Keratinocyte (primary cell): ENCODE results near the gene C4orf50. TPM values are rescaled to one million over a fixed set of nuclear protein-coding genes. Genes with fewer than 3 reads are reported as not detected.

ENCODE experiments used
- DNase-seq: peaks from one replicate; pipeline ENCODE4 v3.0.0-alpha.2; 2011; ENCODE audit warnings: low read depth, missing footprints, low spot score
- FAIRE-seq: peaks from 2 replicates; lab custom pipeline; 2011; peaks lifted over from hg19 to GRCh38; lab: Jason Lieb, UNC
- H2AFZ ChIP-seq: 2 replicates; pipeline ENCODE4 v1.6.0; 2012; ENCODE audit warnings: low read length, control low read depth, inconsistent platforms; ENCODE audit not compliant: control insufficient read depth
- H3K27ac ChIP-seq: 2 replicates; pipeline ENCODE4 v1.5.1; 2011; ENCODE audit warnings: low read length; ENCODE audit not compliant: control insufficient read depth, insufficient read depth
- H3K27me3 ChIP-seq: 3 replicates; pipeline ENCODE4 v1.6.0; 2011; ENCODE audit warnings: low read length; ENCODE audit not compliant: control insufficient read depth, insufficient read depth; ENCODE audit errors: extremely low read depth
- H3K36me3 ChIP-seq, 2 experiments: 2 replicates in 1 of 2; 3 replicates in 1 of 2; pipeline ENCODE4 v1.5.1; 2011; ENCODE audit warnings: low read length in 2 of 2, mild to moderate bottlenecking in 1 of 2; ENCODE audit not compliant: control insufficient read depth in 2 of 2, insufficient read depth in 2 of 2; ENCODE audit errors: extremely low read depth in 1 of 2
- H3K4me1 ChIP-seq: 3 replicates; pipeline ENCODE4 v1.5.1; 2011; ENCODE audit warnings: low read length; ENCODE audit not compliant: control insufficient read depth, insufficient read depth; ENCODE audit errors: extremely low read depth
- H3K4me2 ChIP-seq: 3 replicates; pipeline ENCODE4 v1.6.0; 2011; ENCODE audit warnings: low read depth, low read length; ENCODE audit not compliant: control insufficient read depth, insufficient read depth; ENCODE audit errors: extremely low read depth
- H3K4me3 ChIP-seq, 3 experiments: fragments of 200-600 bp in 1 of 3; sonication (generic) in 1 of 3; 2 replicates in 2 of 3; 3 replicates in 1 of 3; pipeline ENCODE4 v1.5.1; 2011 to 2016; ENCODE audit warnings: low read length in 3 of 3, mild to moderate bottlenecking in 3 of 3, control low read depth in 2 of 3, inconsistent platforms in 1 of 3, low read depth in 1 of 3, mixed read lengths in 1 of 3, mixed run types in 1 of 3, moderate library complexity in 1 of 3; ENCODE audit not compliant: control insufficient read depth in 2 of 3, insufficient read depth in 2 of 3; ENCODE audit errors: extremely low read depth in 1 of 3
- H3K79me2 ChIP-seq: 2 replicates; pipeline ENCODE4 v1.6.0; 2012; ENCODE audit warnings: low read length; ENCODE audit not compliant: control insufficient read depth, insufficient read depth
- H3K9ac ChIP-seq: 3 replicates; pipeline ENCODE4 v1.6.0; 2011; ENCODE audit warnings: low read length; ENCODE audit not compliant: control insufficient read depth, insufficient read depth; ENCODE audit errors: extremely low read depth
- H3K9me1 ChIP-seq: 3 replicates; pipeline ENCODE4 v1.6.0; 2011; ENCODE audit warnings: low read length; ENCODE audit not compliant: control insufficient read depth, insufficient read depth; ENCODE audit errors: extremely low read depth
- H3K9me3 ChIP-seq: 2 replicates; pipeline ENCODE4 v1.5.1; 2012; ENCODE audit warnings: low read depth, low read length; ENCODE audit not compliant: control insufficient read depth
- H4K20me1 ChIP-seq: 3 replicates; pipeline ENCODE4 v1.6.0; 2011; ENCODE audit warnings: low read length; ENCODE audit not compliant: control insufficient read depth, insufficient read depth; ENCODE audit errors: extremely low read depth
- EZH2 ChIP-seq: IDR thresholded peaks from one replicate; pipeline ENCODE4 v1.6.1; 2012; ENCODE audit warnings: inconsistent platforms, mild to moderate bottlenecking, low read length, moderate library complexity
- dilution Hi-C: fragments of 300-500 bp; cut with MboI; formaldehyde crosslinking; loops from one replicate; pipeline ENCODE4 v1.7.0; 2020; ENCODE audit warnings: low sequenced_read_pairs; ENCODE audit not compliant: extremely low pct_ligation_motif_present
- polyA plus RNA-seq, 5 experiments: library from polyadenylated mRNA; depleted of rRNA in 3 of 5; stranded (reverse) in 3 of 5; stranded (forward) in 1 of 5; unstranded in 1 of 5; fragments of >200 nt; gene quantifications; 1 replicate in 1 of 5; 2 replicates in 3 of 5; 3 replicates in 1 of 5; pipeline versions ENCODE4 v1.2.1 to v1.2.3, GENCODE V29; 2011 to 2012; ENCODE audit warnings: missing spikeins in 2 of 5, low read depth in 1 of 5, low replicate concordance in 1 of 5
- small RNA-seq, 3 experiments: library from RNA; depleted of rRNA; stranded (forward); fragments of <200 nt; gene quantifications; one replicate each; pipeline ENCODE3, GENCODE V24; 2012; ENCODE audit warnings: low read depth in 3 of 3, low replicate concordance in 1 of 3; ENCODE audit not compliant: insufficient read length in 3 of 3
- TF ChIP-seq, protein P1 (sequence below), 3 experiments: IDR thresholded peaks in 1 of 3; conservative IDR thresholded peaks in 1 of 3; optimal IDR thresholded peaks in 1 of 3; 2 replicates in 2 of 3; 3 replicates in 1 of 3; pipeline versions ENCODE3 to v1.5.1; 2011; ENCODE audit warnings: low read length in 3 of 3, mild to moderate bottlenecking in 3 of 3, moderate library complexity in 2 of 3, control low read depth in 1 of 3, inconsistent platforms in 1 of 3; ENCODE audit not compliant: insufficient read depth in 2 of 3; ENCODE audit errors: extremely low read depth in 1 of 3

The C4orf50 gene
- polyA plus RNA-seq, 1 donor (not counting 4 experiments of a cell fraction or from before 2014, with no cell fraction given), result not detected

DNA sequence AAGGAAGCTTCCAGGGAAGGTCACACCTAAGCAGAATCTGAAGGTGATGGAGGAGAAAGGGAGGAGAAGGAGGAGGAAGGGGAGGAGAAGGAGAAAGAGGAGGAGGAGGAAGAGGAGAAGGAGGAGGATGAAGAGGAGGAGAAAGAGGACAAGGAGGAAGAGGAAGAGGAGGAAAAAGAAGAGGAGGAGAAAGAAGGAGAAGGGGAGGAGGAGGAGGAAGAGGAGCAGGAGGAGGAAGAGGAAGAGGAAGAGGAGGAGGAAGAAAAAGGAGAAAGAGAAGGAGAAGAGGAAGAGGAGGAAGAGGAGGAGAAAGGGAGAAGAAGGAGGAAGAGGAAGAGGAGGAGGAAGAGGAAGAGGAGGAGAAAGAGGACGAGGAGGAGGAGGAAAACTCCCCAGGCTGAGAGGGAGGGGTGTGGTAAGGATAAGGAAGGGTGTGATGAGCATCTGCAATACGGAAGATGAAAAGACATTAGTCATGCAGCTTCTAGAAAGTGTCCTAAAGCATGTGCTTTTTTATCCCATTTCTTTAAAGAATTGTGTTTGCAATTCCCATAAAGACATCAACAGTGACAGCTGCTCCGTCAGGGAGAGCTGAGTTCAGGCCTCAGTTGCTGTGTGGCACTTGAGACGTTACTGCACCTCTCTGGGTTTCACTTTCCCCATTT, 166.5 kb downstream of the C4orf50 start:
- dilution Hi-C loops, result no loop called here
- no peaks in the 10 kb centered on the region for H3K9me3 ChIP-seq
- TF ChIP-seq, protein P1, sequence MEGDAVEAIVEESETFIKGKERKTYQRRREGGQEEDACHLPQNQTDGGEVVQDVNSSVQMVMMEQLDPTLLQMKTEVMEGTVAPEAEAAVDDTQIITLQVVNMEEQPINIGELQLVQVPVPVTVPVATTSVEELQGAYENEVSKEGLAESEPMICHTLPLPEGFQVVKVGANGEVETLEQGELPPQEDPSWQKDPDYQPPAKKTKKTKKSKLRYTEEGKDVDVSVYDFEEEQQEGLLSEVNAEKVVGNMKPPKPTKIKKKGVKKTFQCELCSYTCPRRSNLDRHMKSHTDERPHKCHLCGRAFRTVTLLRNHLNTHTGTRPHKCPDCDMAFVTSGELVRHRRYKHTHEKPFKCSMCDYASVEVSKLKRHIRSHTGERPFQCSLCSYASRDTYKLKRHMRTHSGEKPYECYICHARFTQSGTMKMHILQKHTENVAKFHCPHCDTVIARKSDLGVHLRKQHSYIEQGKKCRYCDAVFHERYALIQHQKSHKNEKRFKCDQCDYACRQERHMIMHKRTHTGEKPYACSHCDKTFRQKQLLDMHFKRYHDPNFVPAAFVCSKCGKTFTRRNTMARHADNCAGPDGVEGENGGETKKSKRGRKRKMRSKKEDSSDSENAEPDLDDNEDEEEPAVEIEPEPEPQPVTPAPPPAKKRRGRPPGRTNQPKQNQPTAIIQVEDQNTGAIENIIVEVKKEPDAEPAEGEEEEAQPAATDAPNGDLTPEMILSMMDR (optimal IDR thresholded peaks at IDR 0.05 in 1 of 3, IDR thresholded peaks at IDR 0.05 in 1 of 3, conservative IDR thresholded peaks at IDR 0.05 in 1 of 3; ENCODE audit: extremely low read depth in 1 of 3, insufficient read depth in 2 of 3, low read length in 3 of 3), result no peak
- no peak for TF ChIP-seq EZH2

More for the DNA sequence above, 166.5 kb downstream of the C4orf50 start:
- peaks cover 3% of the 10 kb centered on the region for H3K27me3 ChIP-seq
- H3K36me3 ChIP-seq, result no peaks in the 10 kb centered on the region
- no peaks in the 10 kb centered on the region for H4K20me1 ChIP-seq
- FAIRE-seq (no peak), DNase-seq (no peak)
- H3K4me2 ChIP-seq, result no peak overlapping the region
- H2AFZ ChIP-seq, result no peak overlapping the region
- H3K9ac ChIP-seq, result no peak overlapping the region
- no peaks in the 10 kb centered on the region for H3K9me1 ChIP-seq
- no peak overlapping the region for H3K27ac ChIP-seq
- no peaks in the 10 kb centered on the region for H3K79me2 ChIP-seq
- no peak overlapping the region for H3K4me3 ChIP-seq
- no peaks in the 10 kb centered on the region for H3K4me1 ChIP-seq

Small RNAs within 50 kb of the gene (small RNA-seq; reads per million reads assigned to genes)
- gene MIR378D1, result 0 reads per million in 3 experiments

Other genes starting within 250 kb of the C4orf50 start
- gene CRMP1, start 125.3 kb downstream of the C4orf50 start, polyA plus RNA-seq, result 0.01 to 0.03 TPM in 2 of 3 replicates, not detected in the other
- gene JAKMIP1, start 182.1 kb upstream of the C4orf50 start, polyA plus RNA-seq, result not detected in 3 replicates